Fibroblast of lung (primary cell): Measurements from ENCODE around the gene ANKS3. TPM values are rescaled to one million over a fixed set of nuclear protein-coding genes. Genes with fewer than 3 reads are reported as not detected.

Experiments used
- DNase-seq, 2 donors: peaks; one replicate each; pipeline versions ENCODE4 v3.0.0 to v3.0.0-alpha.2; 2010; ENCODE audit warnings: low read depth in 2 of 2
- H2AFZ ChIP-seq: 2 replicates; pipeline ENCODE4 v1.5.1; 2012; ENCODE audit warnings: low read length, control low read depth, inconsistent platforms
- H3K27ac ChIP-seq: 2 replicates; pipeline ENCODE4 v1.5.1; 2011; ENCODE audit warnings: low read length, control low read depth; ENCODE audit not compliant: insufficient read depth
- H3K27me3 ChIP-seq: 2 replicates; pipeline ENCODE4 v1.5.1; 2011; ENCODE audit warnings: mild to moderate bottlenecking, low read length; ENCODE audit not compliant: control insufficient read depth, insufficient read depth
- H3K36me3 ChIP-seq: 2 replicates; pipeline ENCODE4 v1.5.1; 2011; ENCODE audit warnings: low read length; ENCODE audit not compliant: control insufficient read depth, insufficient read depth
- H3K4me1 ChIP-seq: 2 replicates; pipeline ENCODE4 v1.5.1; 2011; ENCODE audit warnings: low read length; ENCODE audit not compliant: control insufficient read depth, insufficient read depth; ENCODE audit errors: extremely low read depth
- H3K4me2 ChIP-seq: 2 replicates; pipeline ENCODE4 v1.5.1; 2011; ENCODE audit warnings: low read length, control low read depth; ENCODE audit not compliant: insufficient read depth; ENCODE audit errors: extremely low read depth
- H3K4me3 ChIP-seq, 4 experiments: fragments of 200-600 bp in 1 of 4; sonication (generic) in 1 of 4; replicated peaks in 1 of 4; 2 replicates each; pipeline ENCODE4 v1.5.1; 2011 to 2016; ENCODE audit warnings: low read length in 4 of 4, low read depth in 3 of 4, mild to moderate bottlenecking in 3 of 4, control low read depth in 2 of 4, inconsistent platforms in 1 of 4, mixed read lengths in 1 of 4; ENCODE audit not compliant: insufficient read depth in 1 of 4; ENCODE audit errors: control extremely low read depth in 1 of 4
- H3K79me2 ChIP-seq: 2 replicates; pipeline ENCODE4 v1.5.1; 2012; ENCODE audit warnings: mild to moderate bottlenecking, low read length, inconsistent platforms; ENCODE audit not compliant: control insufficient read depth, insufficient read depth
- H3K9ac ChIP-seq: 2 replicates; pipeline ENCODE4 v1.5.1; 2011; ENCODE audit warnings: mild to moderate bottlenecking, low read length, control low read depth; ENCODE audit not compliant: insufficient read depth
- H3K9me3 ChIP-seq: 2 replicates; pipeline ENCODE4 v1.5.1; 2012; ENCODE audit warnings: low read depth, low read length; ENCODE audit not compliant: control insufficient read depth, insufficient read depth
- H4K20me1 ChIP-seq: 2 replicates; pipeline ENCODE4 v1.5.1; 2011; ENCODE audit warnings: low read length; ENCODE audit not compliant: control insufficient read depth, insufficient read depth; ENCODE audit errors: extremely low read depth
- CTCF ChIP-seq, 2 donors: IDR thresholded peaks in 1 of 2; conservative IDR thresholded peaks in 1 of 2; 1 replicate in 1 of 2; 2 replicates in 1 of 2; pipeline ENCODE4 v1.5.1; 2011 to 2012; ENCODE audit warnings: low read length in 2 of 2, control low read depth in 1 of 2, inconsistent platforms in 1 of 2, low read depth in 1 of 2, mild to moderate bottlenecking in 1 of 2
- EZH2 ChIP-seq: IDR thresholded peaks from 2 replicates; pipeline ENCODE4 v1.5.1; 2012; ENCODE audit warnings: low read length, control low read depth, mild to moderate bottlenecking; ENCODE audit errors: missing control alignments
- polyA plus RNA-seq, 2 donors: library from polyadenylated mRNA; depleted of rRNA in 1 of 2; stranded (reverse) in 1 of 2; unstranded in 1 of 2; fragments of >200 nt; gene quantifications; 2 replicates each; pipeline ENCODE4 v1.2.1, GENCODE V29; 2011 to 2012; ENCODE audit warnings: missing spikeins in 1 of 2
- total RNA-seq: library from RNA; depleted of rRNA; stranded (reverse); fragments of >200 nt; gene quantifications from 2 replicates; pipeline ENCODE4 v1.2.1, GENCODE V29; 2014

The ANKS3 gene
- total and polyA plus RNA-seq, 2 donors (not counting 1 experiment from before 2014, with no cell fraction given), result 11.9 to 26.3 TPM

GRCh38 chr16:4753227-4753626, 19.2 kb upstream of the ANKS3 start:
- H2AFZ ChIP-seq, result no peak overlapping the region
- peaks cover 16% of the 10 kb centered on the region for H3K36me3 ChIP-seq
- H3K9me3 ChIP-seq, result no peaks in the 10 kb centered on the region
- H3K27me3 ChIP-seq, result no peaks in the 10 kb centered on the region
- DNase-seq, result no peak
- no peaks in the 10 kb centered on the region for H4K20me1 ChIP-seq
- no peak overlapping the region for H3K4me2 ChIP-seq
- no peaks in the 10 kb centered on the region for H3K79me2 ChIP-seq
- H3K27ac ChIP-seq, result no peak overlapping the region
- no peak overlapping the region for H3K4me3 ChIP-seq
- TF ChIP-seq CTCF (conservative IDR thresholded peaks at IDR 0.05 in 1 of 2, IDR thresholded peaks at IDR 0.05 in 1 of 2; ENCODE audit: low read depth in 1 of 2, low read length in 2 of 2), result no peak
- TF ChIP-seq EZH2, result no peak
- H3K4me1 ChIP-seq, result no peaks in the 10 kb centered on the region
- H3K9ac ChIP-seq, result no peak overlapping the region

GRCh38 chr16:4752351-4753100, 18.5 kb upstream of the ANKS3 start:
- Histone ChIP-seq H3K36me3 (peaks cover 15% of the 10 kb centered on the region), H3K79me2 (no peaks in the 10 kb centered on the region), H3K9me3 (no peaks in the 10 kb centered on the region), H4K20me1 (no peaks in the 10 kb centered on the region), H3K27me3 (no peaks in the 10 kb centered on the region), H3K9ac (no peak overlapping the region), H3K4me3 (no peak overlapping the region), H3K27ac (no peak overlapping the region), H3K4me1 (no peaks in the 10 kb centered on the region), H3K4me2 (no peak overlapping the region), H2AFZ (no peak overlapping the region)
- TF ChIP-seq CTCF (conservative IDR thresholded peaks at IDR 0.05 in 1 of 2, IDR thresholded peaks at IDR 0.05 in 1 of 2; ENCODE audit: low read depth in 1 of 2, low read length in 2 of 2) (no peak), EZH2 (no peak)
- DNase-seq, result no peak

GRCh38 chr16:4750896-4751295, 16.8 kb upstream of the ANKS3 start:
- no peaks in the 10 kb centered on the region for H3K9me3 ChIP-seq
- TF ChIP-seq CTCF (conservative IDR thresholded peaks at IDR 0.05 in 1 of 2, IDR thresholded peaks at IDR 0.05 in 1 of 2; ENCODE audit: low read depth in 1 of 2, low read length in 2 of 2), result no peak
- no peak for TF ChIP-seq EZH2
- no peak overlapping the region for H3K9ac ChIP-seq
- no peaks in the 10 kb centered on the region for H4K20me1 ChIP-seq
- no peaks in the 10 kb centered on the region for H3K4me1 ChIP-seq
- DNase-seq, result no peak
- no peak overlapping the region for H3K27ac ChIP-seq
- no peak overlapping the region for H2AFZ ChIP-seq
- H3K79me2 ChIP-seq, result no peaks in the 10 kb centered on the region
- H3K36me3 ChIP-seq, result peaks cover 15% of the 10 kb centered on the region
- no peak overlapping the region for H3K4me3 ChIP-seq
- H3K27me3 ChIP-seq, result no peaks in the 10 kb centered on the region
- no peak overlapping the region for H3K4me2 ChIP-seq
